HepG2 (cell line): ENCODE measurements around the gene PLXNA3. TPM values are rescaled to one million over a fixed set of nuclear protein-coding genes. Genes with fewer than 3 reads are reported as not detected.

Source experiments
- ATF1 ChIP-seq: IDR thresholded peaks from 2 replicates; pipeline ENCODE4 v1.6.1; 2016; ENCODE audit warnings: mild to moderate bottlenecking, control low read depth
- BCL6 ChIP-seq: IDR thresholded peaks from 2 replicates; pipeline ENCODE4 v1.6.1; 2016; ENCODE audit warnings: missing genetic modification reagents, missing compliant biosample characterization
- BRD4 ChIP-seq: sonication (generic); formaldehyde crosslinking; IDR thresholded peaks from 2 replicates; pipeline ENCODE4 v1.4.0; 2020; ENCODE audit warnings: missing genetic modification reagents
- CENPX ChIP-seq: sonication (generic); formaldehyde crosslinking; IDR thresholded peaks from 2 replicates; pipeline ENCODE4 v1.9.0; 2021; ENCODE audit warnings: mild to moderate bottlenecking, missing genetic modification reagents, moderate library complexity
- HNRNPL ChIP-seq: fragments of 200-400 bp; formaldehyde crosslinking; IDR thresholded peaks from 2 replicates; pipeline ENCODE4 v1.6.1; 2017; ENCODE audit warnings: mild to moderate bottlenecking, low read depth, low read length
- JARID2 ChIP-seq: sonication (generic); formaldehyde crosslinking; IDR thresholded peaks from 2 replicates; pipeline ENCODE4 v1.8.1; 2023; ENCODE audit warnings: missing genetic modification reagents, inconsistent platforms; ENCODE audit not compliant: insufficient replicate concordance
- MBD4 ChIP-seq: IDR thresholded peaks from 2 replicates; pipeline ENCODE4 v1.6.1; 2012; ENCODE audit warnings: low read length, inconsistent platforms, borderline replicate concordance
- MBNL3 ChIP-seq: fragments of 250-450 bp; sonication (Bioruptor Pico); conservative IDR thresholded peaks from 2 replicates; pipeline ENCODE4 v1.8.0; 2022; ENCODE audit warnings: mild to moderate bottlenecking, inconsistent platforms
- RXRA ChIP-seq: sonication (generic); formaldehyde crosslinking; IDR thresholded peaks from 2 replicates; pipeline ENCODE4 v1.5.1; 2020; ENCODE audit warnings: missing genetic modification reagents
- RXRB ChIP-seq: IDR thresholded peaks from 2 replicates; pipeline ENCODE4 v1.6.1; 2016; ENCODE audit warnings: borderline replicate concordance, missing genetic modification reagents, missing compliant biosample characterization
- SETDB1 ChIP-seq: sonication (generic); formaldehyde crosslinking; IDR thresholded peaks from 2 replicates; pipeline ENCODE4 v1.5.1; 2020; ENCODE audit warnings: missing genetic modification reagents, mild to moderate bottlenecking, borderline replicate concordance
- SP5 ChIP-seq: IDR thresholded peaks from 2 replicates; pipeline ENCODE4 v1.6.1; 2016; ENCODE audit warnings: low read depth, borderline replicate concordance
- TOPORS ChIP-seq: sonication (generic); formaldehyde crosslinking; IDR thresholded peaks from 2 replicates; pipeline ENCODE4 v1.8.0; 2023; ENCODE audit warnings: mild to moderate bottlenecking, missing genetic modification reagents
- ZFYVE20 ChIP-seq: sonication (generic); formaldehyde crosslinking; IDR thresholded peaks from 2 replicates; pipeline ENCODE4 v1.8.0; 2023; ENCODE audit warnings: low read depth, mild to moderate bottlenecking, moderate library complexity, missing genetic modification reagents, borderline replicate concordance
- ZNF264 ChIP-seq: sonication (generic); formaldehyde crosslinking; IDR thresholded peaks from 2 replicates; pipeline ENCODE4 v1.4.0; 2020; ENCODE audit warnings: missing genetic modification reagents
- ZNF562 ChIP-seq: sonication (generic); formaldehyde crosslinking; IDR thresholded peaks from 2 replicates; pipeline ENCODE4 v1.8.0; 2022; ENCODE audit warnings: missing genetic modification reagents, borderline replicate concordance
- polyA plus RNA-seq, 8 experiments: library from polyadenylated mRNA; depleted of rRNA in 3 of 8; stranded (reverse) in 7 of 8; unstranded in 1 of 8; fragments of >200 nt; fragmentation: Illumina TruSeq in 4 of 8; extraction: Trizol in 4 of 8; gene quantifications; 2 replicates each; pipeline versions ENCODE4 v1.2.1 to v1.2.3, GENCODE V29; 2011 to 2016; ENCODE audit warnings: low read depth in 4 of 8, missing spikeins in 1 of 8, mixed read lengths in 1 of 8; ENCODE audit not compliant: insufficient read depth in 1 of 8
- total RNA-seq, 5 experiments: library from RNA; depleted of rRNA; stranded (reverse); fragments of >200 nt; fragmentation: Illumina TruSeq; extraction: Trizol; gene quantifications; 2 replicates each; pipeline ENCODE4 v1.2.3, GENCODE V29; 2016; ENCODE audit warnings: low read depth in 1 of 5
- TF ChIP-seq, protein P1 (sequence below): IDR thresholded peaks from 2 replicates; pipeline ENCODE4 v1.6.1; 2018; ENCODE audit warnings: missing genetic modification reagents, mild to moderate bottlenecking, missing compliant biosample characterization
- TF ChIP-seq, protein P2 (sequence below): sonication (generic); formaldehyde crosslinking; IDR thresholded peaks from 2 replicates; pipeline ENCODE4 v1.4.0; 2020; ENCODE audit warnings: missing genetic modification reagents
- TF ChIP-seq, protein P3 (sequence below): sonication (generic); formaldehyde crosslinking; IDR thresholded peaks from 2 replicates; pipeline ENCODE4 v1.4.0; 2020; ENCODE audit warnings: mild to moderate bottlenecking, low read depth, missing genetic modification reagents
- TF ChIP-seq, protein P4 (sequence below): sonication (generic); formaldehyde crosslinking; IDR thresholded peaks from 2 replicates; pipeline ENCODE4 v1.4.0; 2020; ENCODE audit warnings: missing genetic modification reagents, mild to moderate bottlenecking, borderline replicate concordance

The PLXNA3 gene
- total and polyA plus RNA-seq, 2 of the 13 experiments (the other 11 are each of a cell fraction or from before 2014, with no cell fraction given) = 5.8 to 20.6 TPM

DNA sequence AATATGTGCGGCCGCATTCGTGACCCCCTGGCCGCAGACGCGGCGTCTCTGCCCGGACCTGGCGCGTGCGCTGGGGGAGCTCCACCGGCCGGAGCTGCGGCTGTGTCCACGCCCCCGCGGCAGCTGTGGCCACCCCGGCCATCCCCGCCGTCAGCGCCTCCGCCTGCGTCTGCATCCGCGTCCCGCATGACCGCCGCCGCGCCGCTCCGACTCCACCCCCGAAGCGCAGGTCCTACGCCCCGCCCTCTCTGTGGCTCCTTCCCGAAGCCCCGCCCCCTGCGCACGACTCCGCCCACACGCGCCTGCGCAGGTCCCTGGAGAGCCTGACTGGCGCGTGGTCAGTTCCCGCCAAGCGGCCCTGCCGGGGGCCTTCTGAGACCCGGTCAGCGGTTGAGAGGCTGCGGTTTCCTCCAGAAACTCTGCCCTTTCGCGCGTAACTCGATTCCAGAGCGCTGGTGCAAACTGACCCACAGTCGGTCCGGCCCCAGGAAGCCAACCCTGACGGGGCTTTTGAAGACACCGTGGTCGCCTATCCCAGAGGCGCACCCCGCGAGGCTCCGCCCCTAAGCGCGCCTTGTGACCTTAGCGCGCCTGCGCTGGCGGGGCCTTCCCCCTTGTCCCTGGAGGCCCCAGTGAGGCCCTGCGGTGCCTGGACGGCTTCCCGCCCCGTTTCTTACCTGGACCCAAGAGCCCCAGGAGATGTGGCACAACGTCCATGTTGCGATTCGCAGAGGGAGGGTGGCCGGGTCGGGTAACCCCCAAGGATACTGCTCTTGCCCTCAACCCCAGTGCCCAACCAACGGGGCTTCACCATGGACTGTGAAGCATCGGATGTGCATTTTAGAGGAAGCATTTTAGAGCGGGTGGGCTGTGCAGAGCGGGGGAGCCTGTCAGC lies 20.9 kb downstream of the PLXNA3 start, which contains the start of gene LAGE3 (continued):
- TF ChIP-seq, protein P1, sequence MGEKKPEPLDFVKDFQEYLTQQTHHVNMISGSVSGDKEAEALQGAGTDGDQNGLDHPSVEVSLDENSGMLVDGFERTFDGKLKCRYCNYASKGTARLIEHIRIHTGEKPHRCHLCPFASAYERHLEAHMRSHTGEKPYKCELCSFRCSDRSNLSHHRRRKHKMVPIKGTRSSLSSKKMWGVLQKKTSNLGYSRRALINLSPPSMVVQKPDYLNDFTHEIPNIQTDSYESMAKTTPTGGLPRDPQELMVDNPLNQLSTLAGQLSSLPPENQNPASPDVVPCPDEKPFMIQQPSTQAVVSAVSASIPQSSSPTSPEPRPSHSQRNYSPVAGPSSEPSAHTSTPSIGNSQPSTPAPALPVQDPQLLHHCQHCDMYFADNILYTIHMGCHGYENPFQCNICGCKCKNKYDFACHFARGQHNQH (CRISPR knock-in tag) = 0 out of 2 replicates have a peak, but pooled peaks have one; percentile 42
- TF ChIP-seq, protein P2, sequence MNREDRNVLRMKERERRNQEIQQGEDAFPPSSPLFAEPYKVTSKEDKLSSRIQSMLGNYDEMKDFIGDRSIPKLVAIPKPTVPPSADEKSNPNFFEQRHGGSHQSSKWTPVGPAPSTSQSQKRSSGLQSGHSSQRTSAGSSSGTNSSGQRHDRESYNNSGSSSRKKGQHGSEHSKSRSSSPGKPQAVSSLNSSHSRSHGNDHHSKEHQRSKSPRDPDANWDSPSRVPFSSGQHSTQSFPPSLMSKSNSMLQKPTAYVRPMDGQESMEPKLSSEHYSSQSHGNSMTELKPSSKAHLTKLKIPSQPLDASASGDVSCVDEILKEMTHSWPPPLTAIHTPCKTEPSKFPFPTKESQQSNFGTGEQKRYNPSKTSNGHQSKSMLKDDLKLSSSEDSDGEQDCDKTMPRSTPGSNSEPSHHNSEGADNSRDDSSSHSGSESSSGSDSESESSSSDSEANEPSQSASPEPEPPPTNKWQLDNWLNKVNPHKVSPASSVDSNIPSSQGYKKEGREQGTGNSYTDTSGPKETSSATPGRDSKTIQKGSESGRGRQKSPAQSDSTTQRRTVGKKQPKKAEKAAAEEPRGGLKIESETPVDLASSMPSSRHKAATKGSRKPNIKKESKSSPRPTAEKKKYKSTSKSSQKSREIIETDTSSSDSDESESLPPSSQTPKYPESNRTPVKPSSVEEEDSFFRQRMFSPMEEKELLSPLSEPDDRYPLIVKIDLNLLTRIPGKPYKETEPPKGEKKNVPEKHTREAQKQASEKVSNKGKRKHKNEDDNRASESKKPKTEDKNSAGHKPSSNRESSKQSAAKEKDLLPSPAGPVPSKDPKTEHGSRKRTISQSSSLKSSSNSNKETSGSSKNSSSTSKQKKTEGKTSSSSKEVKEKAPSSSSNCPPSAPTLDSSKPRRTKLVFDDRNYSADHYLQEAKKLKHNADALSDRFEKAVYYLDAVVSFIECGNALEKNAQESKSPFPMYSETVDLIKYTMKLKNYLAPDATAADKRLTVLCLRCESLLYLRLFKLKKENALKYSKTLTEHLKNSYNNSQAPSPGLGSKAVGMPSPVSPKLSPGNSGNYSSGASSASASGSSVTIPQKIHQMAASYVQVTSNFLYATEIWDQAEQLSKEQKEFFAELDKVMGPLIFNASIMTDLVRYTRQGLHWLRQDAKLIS (CRISPR knock-in tag) = no peak
- TF ChIP-seq ZFYVE20 (no peak), MBD4 (no peak), ZNF264 (CRISPR knock-in tag) (no peak), SETDB1 (CRISPR knock-in tag) (no peak), MBNL3 (no peak), RXRA (CRISPR knock-in tag) (peak; percentile 44; the same call in 1 of the 2 replicates), JARID2 (CRISPR knock-in tag) (no peak), BRD4 (CRISPR knock-in tag) (no peak), ZNF562 (no peak), TOPORS (CRISPR knock-in tag) (no peak), ATF1 (CRISPR knock-in tag) (no peak), SP5 (CRISPR knock-in tag) (peak; percentile 80), RXRB (no peak), CENPX (no peak), BCL6 (CRISPR knock-in tag) (0 out of 2 replicates have a peak, but pooled peaks have one; percentile 13), HNRNPL (no peak)
- TF ChIP-seq, protein P3, sequence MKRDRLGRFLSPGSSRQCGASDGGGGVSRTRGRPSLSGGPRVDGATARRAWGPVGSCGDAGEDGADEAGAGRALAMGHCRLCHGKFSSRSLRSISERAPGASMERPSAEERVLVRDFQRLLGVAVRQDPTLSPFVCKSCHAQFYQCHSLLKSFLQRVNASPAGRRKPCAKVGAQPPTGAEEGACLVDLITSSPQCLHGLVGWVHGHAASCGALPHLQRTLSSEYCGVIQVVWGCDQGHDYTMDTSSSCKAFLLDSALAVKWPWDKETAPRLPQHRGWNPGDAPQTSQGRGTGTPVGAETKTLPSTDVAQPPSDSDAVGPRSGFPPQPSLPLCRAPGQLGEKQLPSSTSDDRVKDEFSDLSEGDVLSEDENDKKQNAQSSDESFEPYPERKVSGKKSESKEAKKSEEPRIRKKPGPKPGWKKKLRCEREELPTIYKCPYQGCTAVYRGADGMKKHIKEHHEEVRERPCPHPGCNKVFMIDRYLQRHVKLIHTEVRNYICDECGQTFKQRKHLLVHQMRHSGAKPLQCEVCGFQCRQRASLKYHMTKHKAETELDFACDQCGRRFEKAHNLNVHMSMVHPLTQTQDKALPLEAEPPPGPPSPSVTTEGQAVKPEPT = 0 out of 2 replicates have a peak, but pooled peaks have one; percentile 58
- TF ChIP-seq, protein P4, sequence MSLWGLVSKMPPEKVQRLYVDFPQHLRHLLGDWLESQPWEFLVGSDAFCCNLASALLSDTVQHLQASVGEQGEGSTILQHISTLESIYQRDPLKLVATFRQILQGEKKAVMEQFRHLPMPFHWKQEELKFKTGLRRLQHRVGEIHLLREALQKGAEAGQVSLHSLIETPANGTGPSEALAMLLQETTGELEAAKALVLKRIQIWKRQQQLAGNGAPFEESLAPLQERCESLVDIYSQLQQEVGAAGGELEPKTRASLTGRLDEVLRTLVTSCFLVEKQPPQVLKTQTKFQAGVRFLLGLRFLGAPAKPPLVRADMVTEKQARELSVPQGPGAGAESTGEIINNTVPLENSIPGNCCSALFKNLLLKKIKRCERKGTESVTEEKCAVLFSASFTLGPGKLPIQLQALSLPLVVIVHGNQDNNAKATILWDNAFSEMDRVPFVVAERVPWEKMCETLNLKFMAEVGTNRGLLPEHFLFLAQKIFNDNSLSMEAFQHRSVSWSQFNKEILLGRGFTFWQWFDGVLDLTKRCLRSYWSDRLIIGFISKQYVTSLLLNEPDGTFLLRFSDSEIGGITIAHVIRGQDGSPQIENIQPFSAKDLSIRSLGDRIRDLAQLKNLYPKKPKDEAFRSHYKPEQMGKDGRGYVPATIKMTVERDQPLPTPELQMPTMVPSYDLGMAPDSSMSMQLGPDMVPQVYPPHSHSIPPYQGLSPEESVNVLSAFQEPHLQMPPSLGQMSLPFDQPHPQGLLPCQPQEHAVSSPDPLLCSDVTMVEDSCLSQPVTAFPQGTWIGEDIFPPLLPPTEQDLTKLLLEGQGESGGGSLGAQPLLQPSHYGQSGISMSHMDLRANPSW (CRISPR knock-in tag) = no peak
